HS-5 (cell line): ENCODE data around the gene TNFRSF25.
A peak's percentile ranks its signal among the peaks of the same experiment; 100 is the strongest.
"Not testable (repeated sequence)": the region's sequence is repeated elsewhere in the genome, so short reads cannot be mapped to it uniquely, and the experiment has no call there.

Experiments
- DNase-seq: peaks from one replicate; pipeline ENCODE4 v3.0.0-alpha.2; 2012; ENCODE audit warnings: low read depth

The TNFRSF25 gene

GRCh38 chr1:6450943-6451373 lies 15.0 kb downstream of the TNFRSF25 start:
- DNase-seq, result no peak

GRCh38 chr1:6450486-6450885 lies 15.5 kb downstream of the TNFRSF25 start:
- DNase-seq, result not testable (repeated sequence)

GRCh38 chr1:6450005-6450450 lies 15.9 kb downstream of the TNFRSF25 start:
- no peak for DNase-seq

- DNase-seq, result no peak
These were observed 17.0 kb downstream of the TNFRSF25 start for GRCh38 chr1:6448749-6449631.

GRCh38 chr1:6447818-6448748 lies 17.9 kb downstream of the TNFRSF25 start:
- DNase-seq, result no peak

- no peak for DNase-seq
These were observed 18.8 kb downstream of the TNFRSF25 start for GRCh38 chr1:6447016-6447817.

GRCh38 chr1:6446665-6447015 lies 19.3 kb downstream of the TNFRSF25 start:
- DNase-seq, result no peak

GRCh38 chr1:6445929-6446328 lies 20.0 kb downstream of the TNFRSF25 start:
- DNase-seq, result not testable (repeated sequence)

GRCh38 chr1:6445062-6445763 lies 20.8 kb downstream of the TNFRSF25 start:
- DNase-seq, result no peak

- DNase-seq, result no peak
These were observed 21.6 kb downstream of the TNFRSF25 start for GRCh38 chr1:6444377-6444776.

- no peak for DNase-seq
These were observed 22.4 kb downstream of the TNFRSF25 start for GRCh38 chr1:6443339-6444115.

GRCh38 chr1:6441586-6441985 lies 24.4 kb downstream of the TNFRSF25 start:
- DNase-seq, result no peak

GRCh38 chr1:6440198-6441126 lies 25.5 kb downstream of the TNFRSF25 start:
- DNase-seq, result no peak

- DNase-seq, result peak; percentile 18
These were observed 27.9 kb downstream of the TNFRSF25 start for GRCh38 chr1:6438047-6438525.

GRCh38 chr1:6437012-6437700 lies 28.8 kb downstream of the TNFRSF25 start:
- DNase-seq, result not testable (repeated sequence)

GRCh38 chr1:6436277-6436676 lies 29.7 kb downstream of the TNFRSF25 start:
- DNase-seq, result not testable (repeated sequence)

- DNase-seq, result no peak
These were observed 30.4 kb downstream of the TNFRSF25 start for GRCh38 chr1:6435547-6435946.

GRCh38 chr1:6435129-6435528 lies 30.8 kb downstream of the TNFRSF25 start:
- DNase-seq, result no peak

- no peak for DNase-seq
These were observed 31.8 kb downstream of the TNFRSF25 start for GRCh38 chr1:6434186-6434585.
